ENCODE results near the gene HHATL. TPM values are rescaled to one million over a fixed set of nuclear protein-coding genes. Genes with fewer than 3 reads are reported as not detected.

The HHATL gene
- total and polyA plus RNA-seq, 5 donors from 2014 or later, result not detected

GRCh38 chr3:42714171-42714852 lies 11.7 kb upstream of the HHATL start:
- Histone ChIP-seq H3K4me3 (ENCODE audit: low read depth, low read length) (no peak overlapping the region), H3K36me3 (ENCODE audit: control insufficient read depth, insufficient read depth, low read length) (no peaks in the 10 kb centered on the region), H3K27me3 (ENCODE audit: control insufficient read depth, insufficient read depth, low read length) (no peaks in the 10 kb centered on the region), H3K27ac (ENCODE audit: insufficient read depth, low read length, poor library complexity, severe bottlenecking) (no peak overlapping the region), H3K4me1 (ENCODE audit: control insufficient read depth, insufficient read depth, low read length, poor library complexity, severe bottlenecking) (no peaks in the 10 kb centered on the region), H3K9me3 (ENCODE audit: control insufficient read depth in 2 of 2, low read length in 2 of 2) (no peaks in the 10 kb centered on the region)
- Mint-ChIP-seq H3K4me1 (no peaks in the 10 kb centered on the region), H3K4me3 (no peak overlapping the region), H3K9me3 (peaks cover 0 to 2% (median 0%) of the 10 kb centered on the region in 7 donors), H3K27ac (no peak overlapping the region), H3K36me3 (no peaks in the 10 kb centered on the region), H3K27me3 (peaks cover 6% of the 10 kb centered on the region)
- DNase-seq, result no peak
- no peak for ATAC-seq (ENCODE audit: low read depth in 2 of 2)

GRCh38 chr3:42713747-42714146 lies 11.1 kb upstream of the HHATL start:
- Histone ChIP-seq H3K27me3 (ENCODE audit: control insufficient read depth, insufficient read depth, low read length) (no peaks in the 10 kb centered on the region), H3K4me1 (ENCODE audit: control insufficient read depth, insufficient read depth, low read length, poor library complexity, severe bottlenecking) (no peaks in the 10 kb centered on the region), H3K4me3 (ENCODE audit: low read depth, low read length) (no peak overlapping the region), H3K36me3 (ENCODE audit: control insufficient read depth, insufficient read depth, low read length) (no peaks in the 10 kb centered on the region), H3K9me3 (ENCODE audit: control insufficient read depth in 2 of 2, low read length in 2 of 2) (no peaks in the 10 kb centered on the region), H3K27ac (ENCODE audit: insufficient read depth, low read length, poor library complexity, severe bottlenecking) (no peak overlapping the region)
- no peaks in the 10 kb centered on the region for H3K4me1 Mint-ChIP-seq
- DNase-seq (no peak), ATAC-seq (ENCODE audit: low read depth in 2 of 2) (no peak)
- peaks cover 3% of the 10 kb centered on the region for H3K27me3 Mint-ChIP-seq
- no peak overlapping the region for H3K4me3 Mint-ChIP-seq
- no peaks in the 10 kb centered on the region for H3K36me3 Mint-ChIP-seq
- H3K9me3 Mint-ChIP-seq, result peaks cover 0 to 2% (median 0%) of the 10 kb centered on the region in 7 donors
- H3K27ac Mint-ChIP-seq, result no peak overlapping the region

GRCh38 chr3:42712688-42713372 lies 10.2 kb upstream of the HHATL start:
- H3K4me3 ChIP-seq (ENCODE audit: low read depth, low read length), result no peak overlapping the region
- H3K4me1 Mint-ChIP-seq, result no peaks in the 10 kb centered on the region
- no peaks in the 10 kb centered on the region for H3K9me3 ChIP-seq (ENCODE audit: control insufficient read depth in 2 of 2, low read length in 2 of 2)
- no peak overlapping the region for H3K27ac ChIP-seq (ENCODE audit: insufficient read depth, low read length, poor library complexity, severe bottlenecking)
- ATAC-seq (ENCODE audit: low read depth in 2 of 2) (no peak), DNase-seq (no peak)
- no peaks in the 10 kb centered on the region for H3K36me3 Mint-ChIP-seq
- no peaks in the 10 kb centered on the region for H3K4me1 ChIP-seq (ENCODE audit: control insufficient read depth, insufficient read depth, low read length, poor library complexity, severe bottlenecking)
- no peaks in the 10 kb centered on the region for H3K27me3 Mint-ChIP-seq
- no peaks in the 10 kb centered on the region for H3K36me3 ChIP-seq (ENCODE audit: control insufficient read depth, insufficient read depth, low read length)
- no peak overlapping the region for H3K4me3 Mint-ChIP-seq
- no peaks in the 10 kb centered on the region for H3K27me3 ChIP-seq (ENCODE audit: control insufficient read depth, insufficient read depth, low read length)
- H3K27ac Mint-ChIP-seq, result no peak overlapping the region
- H3K9me3 Mint-ChIP-seq, result peaks cover 0 to 2% (median 0%) of the 10 kb centered on the region in 7 donors

GRCh38 chr3:42712344-42712648 lies 9.7 kb upstream of the HHATL start:
- Mint-ChIP-seq H3K27me3 (no peaks in the 10 kb centered on the region), H3K4me1 (no peaks in the 10 kb centered on the region), H3K9me3 (peaks cover 0 to under 1% (median 0%) of the 10 kb centered on the region in 7 donors), H3K4me3 (no peak overlapping the region), H3K27ac (no peak overlapping the region), H3K36me3 (no peaks in the 10 kb centered on the region)
- Histone ChIP-seq H3K4me3 (ENCODE audit: low read depth, low read length) (no peak overlapping the region), H3K9me3 (ENCODE audit: control insufficient read depth in 2 of 2, low read length in 2 of 2) (no peaks in the 10 kb centered on the region), H3K27ac (ENCODE audit: insufficient read depth, low read length, poor library complexity, severe bottlenecking) (no peak overlapping the region), H3K27me3 (ENCODE audit: control insufficient read depth, insufficient read depth, low read length) (no peaks in the 10 kb centered on the region), H3K36me3 (ENCODE audit: control insufficient read depth, insufficient read depth, low read length) (no peaks in the 10 kb centered on the region), H3K4me1 (ENCODE audit: control insufficient read depth, insufficient read depth, low read length, poor library complexity, severe bottlenecking) (no peaks in the 10 kb centered on the region)
- no peak for DNase-seq
- ATAC-seq (ENCODE audit: low read depth in 2 of 2), result no peak

GRCh38 chr3:42711491-42712343 lies 9.1 kb upstream of the HHATL start:
- no peak overlapping the region for H3K4me3 Mint-ChIP-seq
- no peaks in the 10 kb centered on the region for H3K9me3 Mint-ChIP-seq
- no peaks in the 10 kb centered on the region for H3K36me3 Mint-ChIP-seq
- Histone ChIP-seq H3K36me3 (ENCODE audit: control insufficient read depth, insufficient read depth, low read length) (no peaks in the 10 kb centered on the region), H3K9me3 (ENCODE audit: control insufficient read depth in 2 of 2, low read length in 2 of 2) (no peaks in the 10 kb centered on the region), H3K4me1 (ENCODE audit: control insufficient read depth, insufficient read depth, low read length, poor library complexity, severe bottlenecking) (no peaks in the 10 kb centered on the region), H3K27me3 (ENCODE audit: control insufficient read depth, insufficient read depth, low read length) (no peaks in the 10 kb centered on the region), H3K27ac (ENCODE audit: insufficient read depth, low read length, poor library complexity, severe bottlenecking) (no peak overlapping the region), H3K4me3 (ENCODE audit: low read depth, low read length) (no peak overlapping the region)
- H3K27me3 Mint-ChIP-seq, result no peaks in the 10 kb centered on the region
- no peak for ATAC-seq (ENCODE audit: low read depth in 2 of 2)
- H3K27ac Mint-ChIP-seq, result no peak overlapping the region
- H3K4me1 Mint-ChIP-seq, result no peaks in the 10 kb centered on the region
- DNase-seq, result no peak

- H3K4me3 Mint-ChIP-seq, result no peak overlapping the region
- H3K27me3 Mint-ChIP-seq, result no peaks in the 10 kb centered on the region
- no peaks in the 10 kb centered on the region for H3K4me1 Mint-ChIP-seq
- Histone ChIP-seq H3K27me3 (ENCODE audit: control insufficient read depth, insufficient read depth, low read length) (no peaks in the 10 kb centered on the region), H3K36me3 (ENCODE audit: control insufficient read depth, insufficient read depth, low read length) (no peaks in the 10 kb centered on the region), H3K4me1 (ENCODE audit: control insufficient read depth, insufficient read depth, low read length, poor library complexity, severe bottlenecking) (no peaks in the 10 kb centered on the region), H3K4me3 (ENCODE audit: low read depth, low read length) (no peak overlapping the region), H3K27ac (ENCODE audit: insufficient read depth, low read length, poor library complexity, severe bottlenecking) (no peak overlapping the region), H3K9me3 (ENCODE audit: control insufficient read depth in 2 of 2, low read length in 2 of 2) (no peaks in the 10 kb centered on the region)
- H3K36me3 Mint-ChIP-seq, result no peaks in the 10 kb centered on the region
- DNase-seq (no peak), ATAC-seq (ENCODE audit: low read depth in 2 of 2) (no peak)
- H3K27ac Mint-ChIP-seq, result no peak overlapping the region
- H3K9me3 Mint-ChIP-seq, result no peaks in the 10 kb centered on the region
These were observed 7.9 kb upstream of the HHATL start for GRCh38 chr3:42710323-42711021.

GRCh38 chr3:42709621-42710020 lies 7.0 kb upstream of the HHATL start:
- no peaks in the 10 kb centered on the region for H3K36me3 ChIP-seq (ENCODE audit: control insufficient read depth, insufficient read depth, low read length)
- Mint-ChIP-seq H3K27me3 (no peaks in the 10 kb centered on the region), H3K4me3 (no peak overlapping the region), H3K9me3 (no peaks in the 10 kb centered on the region), H3K27ac (no peak overlapping the region), H3K4me1 (peaks cover 0 to 3% (median 0%) of the 10 kb centered on the region in 4 donors), H3K36me3 (no peaks in the 10 kb centered on the region)
- ATAC-seq (ENCODE audit: low read depth in 2 of 2), result no peak
- H3K9me3 ChIP-seq (ENCODE audit: control insufficient read depth in 2 of 2, low read length in 2 of 2), result no peaks in the 10 kb centered on the region
- no peaks in the 10 kb centered on the region for H3K27me3 ChIP-seq (ENCODE audit: control insufficient read depth, insufficient read depth, low read length)
- no peak for DNase-seq
- no peak overlapping the region for H3K27ac ChIP-seq (ENCODE audit: insufficient read depth, low read length, poor library complexity, severe bottlenecking)
- no peak overlapping the region for H3K4me3 ChIP-seq (ENCODE audit: low read depth, low read length)
- no peaks in the 10 kb centered on the region for H3K4me1 ChIP-seq (ENCODE audit: control insufficient read depth, insufficient read depth, low read length, poor library complexity, severe bottlenecking)
